ENCODE data around the gene ZKSCAN3.
"Not testable (repeated sequence)": the region's sequence is repeated elsewhere in the genome, so short reads cannot be mapped to it uniquely, and the experiment has no call there.

Gene ZKSCAN3

DNA sequence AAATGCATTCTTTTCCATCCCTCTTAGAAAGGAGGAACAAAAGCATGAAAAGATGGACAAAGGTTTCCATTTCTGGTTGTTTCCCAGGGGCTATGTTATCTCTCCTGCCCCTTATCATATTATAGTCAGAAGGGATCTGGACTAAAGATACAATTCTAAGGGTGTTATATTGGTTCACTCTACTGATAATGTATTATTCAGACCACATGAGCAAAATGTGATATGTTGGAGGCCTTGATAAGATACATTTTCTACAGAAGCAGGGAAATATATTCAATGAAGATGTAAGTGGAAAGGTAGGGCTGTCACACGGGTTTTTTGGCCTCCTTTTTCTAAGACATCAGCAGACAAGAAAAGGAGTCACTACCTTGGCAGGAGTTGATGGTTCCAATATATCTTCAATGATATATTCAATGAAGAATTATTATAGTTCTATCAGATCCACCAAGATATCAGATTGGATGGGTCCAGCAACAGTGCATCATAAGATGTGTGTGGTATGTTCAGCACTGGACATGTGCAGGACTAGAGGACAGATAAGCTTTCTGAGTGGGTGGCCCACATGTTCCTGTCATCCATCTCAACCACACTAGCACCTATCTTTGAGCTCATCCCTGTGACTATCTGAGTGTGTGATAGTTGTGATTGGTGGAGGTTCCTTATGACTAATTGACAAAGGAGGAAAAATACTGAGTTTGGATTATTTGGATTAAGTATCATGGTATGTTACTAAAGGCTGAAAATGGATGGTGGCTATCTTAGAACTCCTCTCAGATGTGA, 5.7 kb upstream of the ZKSCAN3 start:
- no peak for DNase-seq

GRCh38 chr6:28345201-28345600, 4.5 kb upstream of the ZKSCAN3 start:
- DNase-seq = no peak

DNA sequence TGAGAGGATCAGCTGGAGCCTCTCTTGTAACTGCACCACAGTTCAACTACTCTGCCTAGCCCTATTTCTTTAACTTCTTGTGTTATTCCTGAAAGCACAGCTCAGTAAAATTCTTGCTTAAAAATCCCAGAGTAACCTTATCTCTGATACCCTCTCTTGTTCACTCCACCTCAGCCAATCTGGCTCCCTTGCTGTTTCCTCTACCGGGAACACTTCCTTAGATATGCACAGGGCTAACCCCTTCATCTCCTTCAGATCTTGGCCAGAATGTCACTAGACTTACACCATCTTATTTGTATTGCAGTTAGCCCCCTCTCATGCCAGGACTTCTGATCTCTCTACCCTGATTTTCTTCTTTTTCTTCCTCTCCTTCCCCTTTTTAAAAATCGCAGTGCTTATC, 2.6 kb upstream of the ZKSCAN3 start:
- DNase-seq = no peak

- peak in 1 of 2 donors; percentile 4 for DNase-seq
Measured at GRCh38 chr6:28349344-28349891, 329 bp upstream of the ZKSCAN3 start.

- no peak for DNase-seq
Measured at GRCh38 chr6:28351087-28351486, 1.3 kb downstream of the ZKSCAN3 start.

- DNase-seq = no peak
Measured at GRCh38 chr6:28351493-28351925, 1.8 kb downstream of the ZKSCAN3 start.

GRCh38 chr6:28353356-28353755, 3.6 kb downstream of the ZKSCAN3 start:
- no peak for DNase-seq

DNA sequence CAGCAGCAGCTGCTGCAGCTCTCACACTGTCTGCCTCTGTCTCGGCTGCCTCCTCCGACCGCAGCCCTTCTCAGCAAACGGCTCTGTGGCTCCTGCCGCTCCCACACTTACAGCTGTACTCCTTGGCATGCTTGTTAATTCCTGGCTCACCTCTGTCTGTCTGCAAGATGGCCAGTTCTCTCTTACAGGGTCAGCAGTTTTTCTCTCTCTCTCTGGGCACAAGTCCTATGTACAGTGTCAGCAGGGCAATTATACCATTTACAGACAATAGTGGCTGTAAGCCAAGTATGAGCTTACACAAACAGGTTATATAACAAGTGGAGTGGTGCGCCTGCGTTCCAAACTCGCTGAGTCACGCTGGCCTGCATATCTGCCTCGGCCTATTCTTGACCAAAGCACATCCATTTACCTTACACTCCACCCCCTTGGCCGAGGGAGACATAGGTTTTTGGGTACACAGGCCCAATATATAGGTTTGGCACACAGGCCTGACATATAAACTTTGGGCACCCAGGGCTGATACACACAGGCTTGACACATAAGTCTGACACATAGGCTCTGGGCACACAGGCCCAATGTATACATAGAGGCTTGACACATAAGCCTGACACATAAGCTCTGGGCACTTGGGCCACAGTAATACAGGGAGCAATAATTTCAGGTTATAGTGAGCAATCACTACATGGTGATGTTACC, 4.4 kb downstream of the ZKSCAN3 start:
- DNase-seq = no peak

- no peak for DNase-seq
Measured at GRCh38 chr6:28354688-28355554, 5.2 kb downstream of the ZKSCAN3 start.

DNA sequence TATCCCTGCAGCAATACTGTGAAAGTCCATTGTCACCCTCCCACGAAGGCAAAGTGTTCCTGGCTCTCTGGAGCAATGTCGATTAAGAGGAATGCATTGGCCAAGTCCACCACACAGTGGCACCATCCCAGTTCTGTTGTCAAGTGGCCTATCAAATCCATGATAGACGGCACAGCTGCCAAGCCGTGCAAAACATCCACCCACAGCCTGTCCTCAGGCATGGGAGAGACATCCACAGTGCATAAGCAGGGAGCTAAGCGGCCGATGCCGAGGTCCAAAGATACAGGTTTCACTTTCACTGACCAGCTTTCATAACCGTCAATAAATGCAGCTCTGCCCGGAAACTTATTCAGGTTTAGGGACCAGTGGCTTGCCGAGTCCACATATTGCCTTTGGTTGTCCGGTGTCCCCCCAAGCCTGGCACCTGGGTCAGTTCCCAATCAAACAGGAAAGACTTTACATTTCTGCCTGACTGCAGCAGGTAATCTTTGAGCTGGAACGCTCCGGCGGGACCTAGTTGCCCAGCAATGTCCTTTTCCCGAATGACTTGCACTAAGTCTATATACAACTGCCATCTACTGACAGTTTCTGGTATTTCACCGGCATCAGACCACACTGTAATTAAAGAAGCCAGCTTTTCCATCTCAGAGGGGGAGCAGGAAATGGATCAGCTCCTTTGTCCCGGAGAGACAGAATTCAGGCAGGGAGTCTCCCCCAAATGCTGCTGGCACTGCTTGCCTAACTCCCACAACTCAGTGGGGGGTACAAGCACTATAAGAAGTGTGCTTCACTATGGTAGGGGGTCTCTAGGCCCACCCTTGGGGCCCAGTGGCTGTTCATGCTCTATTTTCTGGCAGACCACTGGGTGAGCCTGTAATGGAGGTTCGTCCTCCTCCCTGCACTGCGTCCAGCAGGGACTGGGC, 6.3 kb downstream of the ZKSCAN3 start:
- DNase-seq = peak; percentile 84 to 87

GRCh38 chr6:28356666-28357020, 6.9 kb downstream of the ZKSCAN3 start:
- no peak for DNase-seq

GRCh38 chr6:28357036-28357435, 7.3 kb downstream of the ZKSCAN3 start:
- peak in 1 of 2 donors; percentile 13 for DNase-seq

GRCh38 chr6:28359562-28359961, 9.8 kb downstream of the ZKSCAN3 start:
- not testable (repeated sequence) for DNase-seq

DNA sequence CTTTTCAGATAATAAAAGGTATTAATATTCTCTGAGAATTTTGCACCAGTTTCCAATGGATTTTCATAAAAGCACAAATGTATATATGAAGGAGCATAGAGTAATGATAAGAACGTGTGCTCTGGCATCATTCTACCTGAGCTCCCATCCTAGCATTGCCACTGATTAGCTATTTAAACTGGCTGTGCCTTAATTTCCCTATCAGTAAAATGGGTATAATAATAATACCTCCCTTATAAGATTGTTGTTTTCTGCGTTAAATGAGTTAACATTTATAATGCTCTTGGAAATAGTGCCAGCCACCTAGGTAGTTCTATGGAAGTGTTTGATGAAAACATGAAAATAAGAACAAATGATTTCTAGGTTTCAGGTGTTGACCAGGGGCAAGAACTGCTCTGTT, 11.2 kb downstream of the ZKSCAN3 start:
- DNase-seq = no peak

DNA sequence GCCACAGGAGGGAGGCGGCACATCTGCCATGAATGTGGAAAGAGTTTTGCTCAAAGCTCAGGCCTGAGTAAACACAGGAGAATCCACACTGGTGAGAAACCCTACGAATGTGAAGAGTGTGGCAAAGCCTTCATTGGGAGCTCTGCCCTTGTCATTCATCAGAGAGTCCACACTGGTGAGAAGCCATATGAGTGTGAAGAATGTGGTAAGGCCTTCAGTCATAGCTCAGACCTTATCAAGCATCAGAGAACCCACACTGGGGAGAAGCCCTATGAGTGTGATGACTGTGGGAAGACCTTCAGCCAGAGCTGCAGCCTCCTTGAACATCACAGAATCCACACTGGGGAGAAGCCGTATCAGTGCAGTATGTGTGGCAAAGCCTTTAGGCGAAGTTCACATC, 15.8 kb downstream of the ZKSCAN3 start:
- not testable (repeated sequence) for DNase-seq

GRCh38 chr6:28368522-28368921, 18.8 kb downstream of the ZKSCAN3 start:
- DNase-seq = peak; percentile 67 to 82

DNA sequence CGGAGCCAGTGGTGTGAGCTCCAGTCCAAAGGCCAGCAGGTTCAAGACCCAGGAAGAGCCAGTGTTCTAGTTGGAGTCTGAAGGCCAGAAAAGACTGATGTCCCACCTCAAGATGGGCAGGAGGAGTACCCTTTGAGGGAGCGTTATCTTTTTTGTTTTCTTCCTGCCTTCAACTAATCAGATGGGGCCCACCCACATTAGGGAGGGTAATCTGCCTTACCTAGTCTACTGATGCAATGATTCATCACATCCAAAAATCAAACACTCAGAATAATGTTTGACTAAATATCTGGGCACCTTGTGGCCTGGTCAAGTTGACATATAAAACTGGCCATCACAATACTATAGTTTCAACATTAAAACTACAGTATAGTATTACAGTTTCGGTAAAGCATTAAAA, 19.7 kb downstream of the ZKSCAN3 start:
- DNase-seq = no peak

DNA sequence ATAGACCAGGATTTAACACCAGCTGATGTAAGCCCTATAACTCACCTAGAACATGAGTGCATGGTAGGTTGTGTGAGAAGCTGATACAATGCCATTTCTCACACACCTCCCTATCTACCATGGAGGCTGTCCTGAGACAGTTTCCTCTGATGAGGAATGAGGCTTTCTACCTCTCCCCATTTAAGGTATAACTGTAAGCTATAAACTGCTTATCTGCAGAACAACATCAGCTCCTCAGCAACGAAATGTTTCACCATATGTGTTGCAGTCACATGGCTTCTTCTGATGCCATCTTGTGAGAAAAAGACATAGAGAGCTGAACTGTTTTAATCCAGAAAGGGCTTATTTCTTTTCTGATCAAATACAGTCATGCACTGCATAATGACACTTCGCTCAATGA, 20.7 kb downstream of the ZKSCAN3 start:
- no peak for DNase-seq

DNA sequence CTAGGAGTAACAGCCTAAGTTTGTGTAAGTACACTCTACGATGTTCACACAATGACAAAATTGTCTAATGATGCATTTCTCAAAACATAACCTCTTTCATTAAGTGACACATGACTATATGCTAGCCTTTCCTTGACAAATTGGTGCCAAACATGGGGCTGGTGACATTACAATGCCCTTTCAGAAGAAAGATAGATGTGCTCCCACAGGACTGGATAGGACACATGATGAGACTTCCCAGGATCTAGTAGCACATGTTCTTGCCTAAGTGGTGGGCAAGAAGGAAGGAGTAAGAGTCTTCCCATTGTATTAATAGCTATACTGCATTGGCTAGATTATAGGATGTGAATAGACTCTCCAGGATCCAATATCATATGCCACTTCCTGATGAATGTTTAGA, 21.5 kb downstream of the ZKSCAN3 start:
- DNase-seq = no peak

DNA sequence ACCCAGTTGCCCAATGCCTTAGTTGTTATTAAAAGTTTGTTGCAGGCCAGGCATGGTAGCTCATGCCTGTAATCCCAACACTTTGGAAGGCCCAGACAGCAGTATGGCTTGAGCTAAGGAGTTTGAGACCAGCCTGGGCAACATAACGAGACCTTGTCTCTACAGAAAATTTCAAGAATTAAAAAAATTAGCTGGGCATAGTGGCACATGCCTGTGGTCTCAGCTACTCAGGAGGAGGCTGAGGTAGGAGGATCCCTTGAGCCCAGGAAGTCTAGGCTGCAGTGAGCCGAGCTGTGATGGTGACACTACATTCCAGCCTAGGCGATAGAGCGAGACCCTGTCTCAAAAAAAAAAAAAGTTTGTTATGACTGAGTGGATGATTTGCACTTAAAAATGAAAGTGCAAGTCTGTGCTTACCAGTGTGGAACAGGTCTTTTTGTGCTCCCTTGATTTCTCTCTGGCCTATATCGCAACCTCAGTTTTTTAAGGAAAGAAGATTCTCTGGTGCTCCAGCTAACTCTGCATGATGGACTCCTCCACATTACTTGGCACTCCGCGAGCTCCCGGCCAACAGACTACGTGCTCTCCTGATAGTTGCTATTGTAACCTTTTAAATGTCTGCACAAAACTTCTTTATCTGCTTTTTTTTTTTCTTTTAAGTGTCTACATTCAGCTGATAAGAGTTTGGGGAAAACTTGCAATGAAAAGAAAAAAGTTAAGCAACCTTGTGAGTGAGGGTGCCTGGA, 22.1 kb downstream of the ZKSCAN3 start:
- no peak for DNase-seq

DNA sequence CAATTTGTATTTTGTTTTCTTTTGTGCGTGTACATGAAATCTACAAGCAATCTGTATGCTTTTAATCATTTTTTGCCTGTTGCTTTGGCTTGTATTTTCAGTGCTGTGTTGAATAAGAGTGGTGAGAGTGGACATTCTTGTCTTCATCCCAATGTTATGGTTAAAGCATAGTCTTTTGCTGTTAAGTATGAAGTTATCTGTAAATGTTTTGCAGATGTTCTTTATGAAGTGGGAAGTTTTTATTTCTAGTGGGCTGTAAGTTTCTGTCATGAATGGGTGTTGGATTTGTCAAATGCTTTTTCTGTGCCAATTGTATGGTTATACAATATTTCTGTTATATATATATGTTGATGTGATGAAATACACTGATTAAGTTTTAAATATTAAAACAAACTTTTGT, 24.2 kb downstream of the ZKSCAN3 start:
- DNase-seq = no peak

Data from inflammatory macrophage (primary cell).